Peyer's patch (tissue), 4 donors: ENCODE results near the gene RALGAPA1. TPM values are rescaled to one million over a fixed set of nuclear protein-coding genes. Genes with fewer than 3 reads are reported as not detected.

Source experiments
- DNase-seq, 3 donors: peaks; one replicate each; pipeline ENCODE4 v3.0.0-alpha.2; 2017 to 2019
- H3K27ac ChIP-seq, 4 donors: fragments of 200-600 bp; sonication (generic); one replicate each; pipeline ENCODE4 v1.5.1; 2016 to 2019
- H3K27me3 ChIP-seq, 2 donors: fragments of 200-600 bp; sonication (generic); one replicate each; pipeline ENCODE4 v1.5.1; 2019
- H3K36me3 ChIP-seq, 3 donors: fragments of 200-600 bp; sonication (generic); one replicate each; pipeline ENCODE4 v1.5.1; 2016 to 2019
- H3K4me1 ChIP-seq, 4 donors: fragments of 200-600 bp; sonication (generic); one replicate each; pipeline ENCODE4 v1.5.1; 2016 to 2019
- H3K4me3 ChIP-seq, 4 donors: fragments of 200-600 bp; sonication (generic); 1 replicate in 3 of 4; 2 replicates in 1 of 4; pipeline ENCODE4 v1.5.1; 2016 to 2019; ENCODE audit warnings: mild to moderate bottlenecking in 1 of 4
- H3K9me3 ChIP-seq, 4 donors: fragments of 200-600 bp; sonication (generic); one replicate each; pipeline ENCODE4 v1.5.1; 2016 to 2019; ENCODE audit warnings: mild to moderate bottlenecking in 1 of 4
- CTCF ChIP-seq, 6 experiments: fragments of 450-650 bp in 4 of 6; fragments of 200-600 bp in 2 of 6; sonication (generic) in 1 of 6; IDR thresholded peaks; one replicate each; pipeline ENCODE4 v1.5.1; 2017 to 2019; ENCODE audit warnings: antibody characterized with exemption in 6 of 6, mild to moderate bottlenecking in 3 of 6, moderate library complexity in 1 of 6
- POLR2A ChIP-seq, 2 donors: fragments of 450-650 bp; IDR thresholded peaks; one replicate each; pipeline ENCODE4 v1.5.1; 2017; ENCODE audit warnings: antibody characterized with exemption in 2 of 2, mild to moderate bottlenecking in 2 of 2, moderate library complexity in 2 of 2
- total RNA-seq, 4 donors: library from RNA; depleted of rRNA; stranded (reverse); fragments of >200 nt; gene quantifications; one replicate each; pipeline ENCODE4 v1.1.0, GENCODE V29; 2016

Gene RALGAPA1
- total RNA-seq, 4 donors from 2014 or later: 61.8 to 163 (median 89.4) TPM

GRCh38 chr14:35705636-35706035 is 103.5 kb downstream of the RALGAPA1 start:
- H3K27me3 ChIP-seq: no peaks in the 10 kb centered on the region
- peaks cover 0 to 14% (median 0%) of the 10 kb centered on the region in 3 donors for H3K36me3 ChIP-seq
- no peak for DNase-seq
- no peaks in the 10 kb centered on the region for H3K4me1 ChIP-seq
- no peaks in the 10 kb centered on the region for H3K9me3 ChIP-seq
- TF ChIP-seq CTCF (IDR thresholded peaks at IDR 0.05) (no peak), POLR2A (IDR thresholded peaks at IDR 0.05) (no peak)
- H3K27ac ChIP-seq: no peak overlapping the region
- no peak overlapping the region for H3K4me3 ChIP-seq

- Histone ChIP-seq H3K27me3 (no peaks in the 10 kb centered on the region), H3K27ac (no peak overlapping the region), H3K4me1 (no peaks in the 10 kb centered on the region), H3K4me3 (no peak overlapping the region), H3K9me3 (no peaks in the 10 kb centered on the region), H3K36me3 (peaks cover 0 to 8% (median 0%) of the 10 kb centered on the region in 3 donors)
- no peak for DNase-seq
- TF ChIP-seq POLR2A (IDR thresholded peaks at IDR 0.05) (no peak), CTCF (IDR thresholded peaks at IDR 0.05) (no peak)
These were observed 104.2 kb downstream of the RALGAPA1 start for GRCh38 chr14:35704793-35705493.

GRCh38 chr14:35701531-35701930 is 107.6 kb downstream of the RALGAPA1 start:
- Histone ChIP-seq H3K4me1 (no peaks in the 10 kb centered on the region), H3K36me3 (peaks cover 0 to 5% (median 0%) of the 10 kb centered on the region in 3 donors), H3K27ac (no peak overlapping the region), H3K4me3 (no peak overlapping the region), H3K9me3 (no peaks in the 10 kb centered on the region), H3K27me3 (no peaks in the 10 kb centered on the region)
- TF ChIP-seq POLR2A (IDR thresholded peaks at IDR 0.05) (no peak), CTCF (IDR thresholded peaks at IDR 0.05) (no peak)
- no peak for DNase-seq

- H3K4me3 ChIP-seq: no peak overlapping the region
- H3K36me3 ChIP-seq: no peaks in the 10 kb centered on the region
- H3K9me3 ChIP-seq: no peaks in the 10 kb centered on the region
- TF ChIP-seq POLR2A (IDR thresholded peaks at IDR 0.05) (no peak), CTCF (IDR thresholded peaks at IDR 0.05) (no peak)
- H3K27me3 ChIP-seq: no peaks in the 10 kb centered on the region
- DNase-seq: no peak
- no peaks in the 10 kb centered on the region for H3K4me1 ChIP-seq
- no peak overlapping the region for H3K27ac ChIP-seq
These were observed 109.2 kb downstream of the RALGAPA1 start for GRCh38 chr14:35699791-35700444.

- Histone ChIP-seq H3K9me3 (no peaks in the 10 kb centered on the region), H3K4me1 (no peaks in the 10 kb centered on the region), H3K27me3 (no peaks in the 10 kb centered on the region), H3K27ac (no peak overlapping the region), H3K4me3 (no peak overlapping the region), H3K36me3 (no peaks in the 10 kb centered on the region)
- TF ChIP-seq POLR2A (IDR thresholded peaks at IDR 0.05) (no peak), CTCF (IDR thresholded peaks at IDR 0.05) (no peak)
- no peak for DNase-seq
These were observed 112.5 kb downstream of the RALGAPA1 start for GRCh38 chr14:35696575-35696974.
